Fibroblast of mammary gland (primary cell): ENCODE measurements around the gene MARVELD1.

Source experiments
- DNase-seq: peaks from one replicate; pipeline ENCODE4 v3.0.0-alpha.2; 2010; ENCODE audit warnings: low read depth
- H3K4me3 ChIP-seq: 2 replicates; pipeline ENCODE4 v1.5.1; 2011; ENCODE audit warnings: low read depth, mild to moderate bottlenecking, low read length, moderate library complexity; ENCODE audit not compliant: control insufficient read depth
- CTCF ChIP-seq: conservative IDR thresholded peaks from 2 replicates; pipeline ENCODE4 v1.5.1; 2011; ENCODE audit warnings: low read depth, low read length, inconsistent platforms; ENCODE audit not compliant: control insufficient read depth, insufficient read depth

The MARVELD1 gene

GRCh38 chr10:97734021-97734420, 20.5 kb downstream of the MARVELD1 start:
- TF ChIP-seq CTCF, result no peak
- DNase-seq, result no peak
- H3K4me3 ChIP-seq, result no peak overlapping the region

GRCh38 chr10:97736403-97736901, 22.9 kb downstream of the MARVELD1 start:
- DNase-seq, result no peak
- no peak overlapping the region for H3K4me3 ChIP-seq
- TF ChIP-seq CTCF, result no peak

- TF ChIP-seq CTCF, result no peak
- peak within 1 kb of the TSS; percentile 89 for H3K4me3 ChIP-seq
- peak; percentile 93 for DNase-seq
Measured at GRCh38 chr10:97736902-97737769, 23.6 kb downstream of the MARVELD1 start, which contains the start of gene ZFYVE27. Gene ZFYVE27 (plus strand): TSS chr10:97737128. CDS start chr10:97738478, 1,350 bp downstream.

- no peak for DNase-seq
- TF ChIP-seq CTCF, result no peak
- H3K4me3 ChIP-seq, result peak overlapping the region; percentile 89
Measured at GRCh38 chr10:97737770-97738265, 24.3 kb downstream of the MARVELD1 start.

GRCh38 chr10:97738616-97739015, 25.1 kb downstream of the MARVELD1 start:
- TF ChIP-seq CTCF, result no peak
- no peak for DNase-seq
- peak overlapping the region; percentile 89 for H3K4me3 ChIP-seq

GRCh38 chr10:97740613-97741012, 27.1 kb downstream of the MARVELD1 start:
- no peak overlapping the region for H3K4me3 ChIP-seq
- TF ChIP-seq CTCF, result no peak
- no peak for DNase-seq
